Liver (tissue), 3 donors: ENCODE measurements around the gene TYW1.
"Not testable (repeated sequence)": the region's sequence is repeated elsewhere in the genome, so short reads cannot be mapped to it uniquely, and the experiment has no call there.

Experiments
- CTCF ChIP-seq: fragments of 150-350 bp; IDR thresholded peaks from 2 replicates; pipeline ENCODE4 v1.5.1; 2017; ENCODE audit warnings: improper control_type of control experiment, low read depth, low read length; ENCODE audit not compliant: missing input control
- GABPA ChIP-seq, 2 donors: IDR thresholded peaks in 1 of 2; conservative IDR thresholded peaks in 1 of 2; 2 replicates each; pipeline ENCODE4 v1.6.1; 2016; ENCODE audit warnings: antibody characterized with exemption in 2 of 2, mild to moderate bottlenecking in 1 of 2, moderate library complexity in 1 of 2
- JUND ChIP-seq, 2 donors: IDR thresholded peaks; 2 replicates each; pipeline ENCODE4 v1.6.1; 2016; ENCODE audit warnings: antibody characterized with exemption in 2 of 2
- MAX ChIP-seq: IDR thresholded peaks from 2 replicates; pipeline ENCODE4 v1.6.1; 2016; ENCODE audit warnings: antibody characterized with exemption
- RAD21 ChIP-seq, 2 donors: IDR thresholded peaks; 2 replicates each; pipeline ENCODE4 v1.6.1; 2016; ENCODE audit warnings: antibody characterized with exemption in 2 of 2, mild to moderate bottlenecking in 2 of 2
- REST ChIP-seq: IDR thresholded peaks from 2 replicates; pipeline ENCODE4 v1.6.1; 2016; ENCODE audit warnings: antibody characterized with exemption, mild to moderate bottlenecking
- RXRA ChIP-seq, 2 donors: IDR thresholded peaks; 2 replicates each; pipeline ENCODE4 v1.6.1; 2017 to 2018; ENCODE audit warnings: antibody characterized with exemption in 2 of 2, mild to moderate bottlenecking in 1 of 2
- ZBTB33 ChIP-seq: IDR thresholded peaks from 2 replicates; pipeline ENCODE4 v1.6.1; 2016; ENCODE audit warnings: antibody characterized with exemption
- donor health status: healthy.
- donor health status: healthy.

- TF ChIP-seq CTCF; MAX; GABPA (IDR thresholded peaks at IDR 0.05 in 1 of 2, conservative IDR thresholded peaks at IDR 0.05 in 1 of 2); JUND (IDR thresholded peaks at IDR 0.05); REST; ZBTB33; RXRA (IDR thresholded peaks at IDR 0.05); RAD21 (IDR thresholded peaks at IDR 0.05): not testable (repeated sequence)
Observed at GRCh38 chr7:67062802-67063201, 66.2 kb downstream of the TYW1 start.
